K562 (cell line): ENCODE measurements around the gene ALG8. TPM values are rescaled to one million over a fixed set of nuclear protein-coding genes. Genes with fewer than 3 reads are reported as not detected.

Source experiments
- CBFB ChIP-seq: sonication (generic); formaldehyde crosslinking; IDR thresholded peaks from 2 replicates; pipeline ENCODE4 v1.4.0; 2020; ENCODE audit warnings: mild to moderate bottlenecking, missing genetic modification reagents
- CSDE1 ChIP-seq, 2 experiments: fragments of 450-650 bp; IDR thresholded peaks; 2 replicates each; pipeline ENCODE4 v1.6.1; 2016; ENCODE audit warnings: mild to moderate bottlenecking in 1 of 2
- DEAF1 ChIP-seq: fragments of 450-650 bp; formaldehyde crosslinking; IDR thresholded peaks from 2 replicates; pipeline ENCODE4 v1.4.0; 2020; ENCODE audit warnings: mild to moderate bottlenecking, moderate library complexity
- E4F1 ChIP-seq: fragments of 250-450 bp; sonication (Bioruptor Pico); IDR thresholded peaks from 2 replicates; pipeline ENCODE4 v1.5.0; 2021; ENCODE audit warnings: mild to moderate bottlenecking, borderline replicate concordance
- KAT8 ChIP-seq: fragments of 450-650 bp; IDR thresholded peaks from 2 replicates; pipeline ENCODE4 v1.6.1; 2016; ENCODE audit warnings: low read depth, mild to moderate bottlenecking
- MECOM ChIP-seq: fragments of 250-450 bp; sonication (Bioruptor Pico); IDR thresholded peaks from 2 replicates; pipeline ENCODE4 v1.8.0; 2022; ENCODE audit warnings: inconsistent platforms
- MIER1 ChIP-seq: fragments of 450-650 bp; IDR thresholded peaks from 2 replicates; pipeline ENCODE4 v1.6.1; 2016; ENCODE audit warnings: antibody characterized with exemption, mild to moderate bottlenecking, low read depth
- NEUROD1 ChIP-seq: fragments of 150-350 bp; IDR thresholded peaks from 2 replicates; pipeline ENCODE4 v1.6.1; 2014; ENCODE audit warnings: borderline replicate concordance, low read length, low read depth; ENCODE audit not compliant: partially characterized antibody
- NR2C2 ChIP-seq, 2 experiments: fragments of 200-800 bp in 1 of 2; sonication (Bioruptor generic) in 1 of 2; sonication (generic) in 1 of 2; formaldehyde crosslinking in 1 of 2; IDR thresholded peaks; 2 replicates each; pipeline versions ENCODE4 v1.6.1 to v1.8.0; 2016 to 2022; ENCODE audit warnings: mild to moderate bottlenecking in 1 of 2, missing compliant biosample characterization in 1 of 2, missing genetic modification characterization in 1 of 2, missing genetic modification reagents in 1 of 2
- NR2F6 ChIP-seq: fragments of 450-650 bp; formaldehyde crosslinking; IDR thresholded peaks from 2 replicates; pipeline ENCODE4 v1.4.0; 2020; ENCODE audit warnings: mild to moderate bottlenecking
- RHOXF2B ChIP-seq: fragments of 250-450 bp; sonication (Bioruptor Pico); conservative IDR thresholded peaks from 2 replicates; pipeline ENCODE4 v1.5.1; 2021
- TOE1 ChIP-seq, 2 experiments: fragments of 450-650 bp in 1 of 2; sonication (generic) in 1 of 2; formaldehyde crosslinking in 1 of 2; IDR thresholded peaks; 2 replicates each; pipeline versions ENCODE4 v1.7.1 to v1.8.0; 2016 to 2022; ENCODE audit warnings: borderline replicate concordance in 2 of 2, mild to moderate bottlenecking in 2 of 2, antibody characterized with exemption in 1 of 2, inconsistent platforms in 1 of 2, low read depth in 1 of 2, missing genetic modification reagents in 1 of 2, moderate library complexity in 1 of 2
- ZNF124 ChIP-seq: sonication (generic); formaldehyde crosslinking; IDR thresholded peaks from 2 replicates; pipeline ENCODE4 v1.8.1; 2022; ENCODE audit warnings: missing genetic modification reagents
- ZNF197 ChIP-seq: fragments of 200-800 bp; sonication (Bioruptor generic); IDR thresholded peaks from 2 replicates; pipeline ENCODE4 v1.6.1; 2016; ENCODE audit warnings: low read depth, missing genetic modification characterization, missing compliant biosample characterization
- polyA plus RNA-seq, 8 experiments: library from polyadenylated mRNA; depleted of rRNA in 4 of 8; stranded (reverse) in 5 of 8; unstranded in 3 of 8; fragments of >200 nt; fragmentation: Nextera tagmentation in 2 of 8; fragmentation: Illumina TruSeq in 1 of 8; extraction: Ambion mirVana in 2 of 8; extraction: Trizol in 1 of 8; gene quantifications; 2 replicates each; pipeline versions ENCODE4 v1.2.1 to v1.2.3, GENCODE V29; 2011 to 2014; ENCODE audit warnings: inconsistent platforms in 1 of 8, missing spikeins in 1 of 8
- total RNA-seq, 7 experiments: library from RNA; depleted of rRNA in 6 of 7; stranded (reverse); fragments of >200 nt in 6 of 7; fragmentation: Illumina TruSeq in 2 of 7; extraction: Trizol in 2 of 7; gene quantifications; 2 replicates each; pipeline versions ENCODE4 v1.2.1 to v1.2.3, GENCODE V29; 2011 to 2021; ENCODE audit warnings: low replicate concordance in 1 of 7
- TF ChIP-seq, protein P1 (sequence below): fragments of 250-450 bp; sonication (Bioruptor Pico); IDR thresholded peaks from 2 replicates; pipeline ENCODE4 v1.8.0; 2021; ENCODE audit warnings: moderate library complexity, mild to moderate bottlenecking, inconsistent platforms
- TF ChIP-seq, protein P2 (sequence below): fragments of 450-650 bp; IDR thresholded peaks from 2 replicates; pipeline ENCODE4 v1.7.1; 2018; ENCODE audit warnings: mild to moderate bottlenecking, low read depth; ENCODE audit not compliant: partially characterized antibody

ALG8 gene
- total and polyA plus RNA-seq, 9 of the 15 experiments (the other 6 are each of a cell fraction or from before 2014, with no cell fraction given), result 59.3 to 189 (median 106) TPM

DNA sequence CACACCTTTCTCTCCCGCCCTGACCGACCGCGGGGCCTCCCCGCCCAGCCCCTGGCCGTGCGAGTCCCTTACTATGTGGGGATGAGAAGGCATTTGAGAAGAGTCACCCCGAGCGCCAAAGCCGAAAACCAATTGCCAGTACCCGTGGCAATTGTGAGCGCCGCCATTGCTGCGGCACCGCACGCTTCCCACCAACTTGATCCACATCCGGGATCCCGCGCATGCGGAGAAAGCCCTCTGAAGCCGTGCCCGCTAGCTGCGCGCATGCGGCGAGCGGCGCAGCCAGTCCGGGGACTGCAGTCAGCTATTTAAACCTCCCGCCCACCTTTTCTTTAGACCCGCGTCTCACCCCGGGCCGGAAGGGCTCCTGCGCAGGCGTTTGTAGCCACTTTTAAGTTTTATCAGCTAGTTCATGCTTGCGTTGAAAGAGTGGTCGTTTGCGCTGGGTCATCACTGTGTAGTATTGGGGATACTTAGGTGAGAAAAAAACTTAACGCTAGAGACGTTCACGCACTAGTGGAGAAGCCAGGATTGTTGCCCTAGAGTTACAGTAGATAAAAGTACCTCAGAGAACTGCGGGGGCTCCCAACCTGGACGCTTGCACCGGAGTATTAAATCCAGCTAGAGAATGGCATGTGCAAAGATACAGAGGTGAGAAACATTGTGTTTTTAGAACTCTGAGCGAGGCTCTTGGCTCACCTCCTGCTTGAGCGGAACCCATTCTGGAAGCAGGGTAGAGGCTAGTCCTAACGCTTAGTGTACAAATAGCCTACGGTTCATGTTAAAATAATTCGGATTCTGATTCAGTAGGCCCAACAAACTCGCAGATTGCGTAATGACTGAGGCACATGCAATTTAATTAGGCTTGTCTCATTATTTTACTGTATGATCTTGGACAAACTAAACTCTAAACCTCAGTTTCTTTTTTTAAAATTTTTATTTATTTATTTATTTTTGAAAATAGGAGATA lies at the start of gene ALG8 (continued):
- no peak for TF ChIP-seq RHOXF2B (CRISPR knock-in tag)
- TF ChIP-seq ZNF197 (CRISPR knock-in tag), result no peak
- no peak for TF ChIP-seq TOE1 (IDR thresholded peaks at IDR 0.05; ENCODE audit: borderline replicate concordance)
- TF ChIP-seq TOE1 (CRISPR knock-in tag; IDR thresholded peaks at IDR 0.05; ENCODE audit: borderline replicate concordance, low read depth), result no peak
- 0 out of 2 replicates have a peak, but pooled peaks have one; percentile 42 for TF ChIP-seq CBFB
- TF ChIP-seq, protein P1, sequence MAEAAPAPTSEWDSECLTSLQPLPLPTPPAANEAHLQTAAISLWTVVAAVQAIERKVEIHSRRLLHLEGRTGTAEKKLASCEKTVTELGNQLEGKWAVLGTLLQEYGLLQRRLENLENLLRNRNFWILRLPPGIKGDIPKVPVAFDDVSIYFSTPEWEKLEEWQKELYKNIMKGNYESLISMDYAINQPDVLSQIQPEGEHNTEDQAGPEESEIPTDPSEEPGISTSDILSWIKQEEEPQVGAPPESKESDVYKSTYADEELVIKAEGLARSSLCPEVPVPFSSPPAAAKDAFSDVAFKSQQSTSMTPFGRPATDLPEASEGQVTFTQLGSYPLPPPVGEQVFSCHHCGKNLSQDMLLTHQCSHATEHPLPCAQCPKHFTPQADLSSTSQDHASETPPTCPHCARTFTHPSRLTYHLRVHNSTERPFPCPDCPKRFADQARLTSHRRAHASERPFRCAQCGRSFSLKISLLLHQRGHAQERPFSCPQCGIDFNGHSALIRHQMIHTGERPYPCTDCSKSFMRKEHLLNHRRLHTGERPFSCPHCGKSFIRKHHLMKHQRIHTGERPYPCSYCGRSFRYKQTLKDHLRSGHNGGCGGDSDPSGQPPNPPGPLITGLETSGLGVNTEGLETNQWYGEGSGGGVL, result no peak
- TF ChIP-seq NR2F6 (CRISPR knock-in tag), result no peak
- TF ChIP-seq NR2C2 (CRISPR knock-in tag; IDR thresholded peaks at IDR 0.05), result peak; percentile 59; the same call in 1 of the 2 replicates
- peak; percentile 98 for TF ChIP-seq NR2C2 (tag; IDR thresholded peaks at IDR 0.05)
- TF ChIP-seq KAT8, result no peak
- no peak for TF ChIP-seq ZNF124 (CRISPR knock-in tag)
- TF ChIP-seq DEAF1 (CRISPR knock-in tag), result no peak
- 0 out of 2 replicates have a peak, but pooled peaks have one; percentile 58 for TF ChIP-seq MECOM (CRISPR knock-in tag)
- TF ChIP-seq, protein P2, sequence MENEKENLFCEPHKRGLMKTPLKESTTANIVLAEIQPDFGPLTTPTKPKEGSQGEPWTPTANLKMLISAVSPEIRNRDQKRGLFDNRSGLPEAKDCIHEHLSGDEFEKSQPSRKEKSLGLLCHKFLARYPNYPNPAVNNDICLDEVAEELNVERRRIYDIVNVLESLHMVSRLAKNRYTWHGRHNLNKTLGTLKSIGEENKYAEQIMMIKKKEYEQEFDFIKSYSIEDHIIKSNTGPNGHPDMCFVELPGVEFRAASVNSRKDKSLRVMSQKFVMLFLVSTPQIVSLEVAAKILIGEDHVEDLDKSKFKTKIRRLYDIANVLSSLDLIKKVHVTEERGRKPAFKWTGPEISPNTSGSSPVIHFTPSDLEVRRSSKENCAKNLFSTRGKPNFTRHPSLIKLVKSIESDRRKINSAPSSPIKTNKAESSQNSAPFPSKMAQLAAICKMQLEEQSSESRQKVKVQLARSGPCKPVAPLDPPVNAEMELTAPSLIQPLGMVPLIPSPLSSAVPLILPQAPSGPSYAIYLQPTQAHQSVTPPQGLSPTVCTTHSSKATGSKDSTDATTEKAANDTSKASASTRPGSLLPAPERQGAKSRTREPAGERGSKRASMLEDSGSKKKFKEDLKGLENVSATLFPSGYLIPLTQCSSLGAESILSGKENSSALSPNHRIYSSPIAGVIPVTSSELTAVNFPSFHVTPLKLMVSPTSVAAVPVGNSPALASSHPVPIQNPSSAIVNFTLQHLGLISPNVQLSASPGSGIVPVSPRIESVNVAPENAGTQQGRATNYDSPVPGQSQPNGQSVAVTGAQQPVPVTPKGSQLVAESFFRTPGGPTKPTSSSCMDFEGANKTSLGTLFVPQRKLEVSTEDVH, result no peak
- TF ChIP-seq NEUROD1, result peak; percentile 15
- TF ChIP-seq CSDE1 (IDR thresholded peaks at IDR 0.05), result no peak
- no peak for TF ChIP-seq E4F1
- TF ChIP-seq MIER1, result no peak; the same call in 1 of the 2 replicates
